Bronchial epithelial cell (primary cell): ENCODE measurements around the gene ARHGAP31. TPM values are rescaled to one million over a fixed set of nuclear protein-coding genes. Genes with fewer than 3 reads are reported as not detected.
"Not testable (repeated sequence)": the region's sequence is repeated elsewhere in the genome, so short reads cannot be mapped to it uniquely, and the experiment has no call there.

ENCODE experiments used
- DNase-seq: peaks from one replicate; pipeline ENCODE4 v3.0.0-alpha.2; 2010; ENCODE audit warnings: low read depth
- FAIRE-seq: peaks from 2 replicates; lab custom pipeline; 2011; peaks lifted over from hg19 to GRCh38; lab: Jason Lieb, UNC
- H3K27me3 ChIP-seq: 2 replicates; pipeline ENCODE4 v1.5.1; 2011; ENCODE audit warnings: low read length; ENCODE audit not compliant: control insufficient read depth, insufficient read depth
- H3K36me3 ChIP-seq: 2 replicates; pipeline ENCODE4 v1.5.1; 2011; ENCODE audit warnings: low read length; ENCODE audit not compliant: control insufficient read depth, insufficient read depth
- H3K4me3 ChIP-seq: 2 replicates; pipeline ENCODE4 v1.5.1; 2011; ENCODE audit warnings: mild to moderate bottlenecking, low read depth, low read length, control low read depth
- total RNA-seq: library from RNA; depleted of rRNA; stranded (reverse); fragments of >200 nt; gene quantifications from 2 replicates; pipeline ENCODE4 v1.2.1, GENCODE V29; 2014
- TF ChIP-seq, protein P1 (sequence below): IDR thresholded peaks from 2 replicates; pipeline ENCODE4 v1.5.1; 2011; ENCODE audit warnings: mild to moderate bottlenecking, moderate library complexity, low read length, control low read depth, inconsistent platforms; ENCODE audit not compliant: insufficient read depth, severe bottlenecking

The ARHGAP31 gene
- total RNA-seq, 1 donor from 2014 or later = 0.26 TPM

DNA sequence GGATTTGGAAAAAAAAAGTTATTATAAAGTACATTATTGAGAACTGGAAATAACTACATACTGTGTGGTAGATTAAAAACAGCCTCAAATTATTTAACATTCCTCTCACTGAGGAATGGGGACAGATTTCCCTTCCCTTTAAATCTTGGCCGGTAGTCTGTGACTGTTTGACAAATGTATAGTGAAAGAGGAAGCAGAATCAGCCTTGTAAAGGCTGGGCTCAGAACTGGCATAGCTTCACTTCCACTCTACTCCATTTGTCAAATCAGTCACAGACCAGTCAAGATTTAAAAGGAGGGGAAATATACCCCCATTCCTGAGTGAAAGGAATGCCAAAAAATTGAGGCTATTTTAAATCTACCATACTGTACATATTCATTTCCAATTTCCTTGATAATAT lies 35.3 kb upstream of the ARHGAP31 start:
- DNase-seq = no peak
- no peak overlapping the region for H3K4me3 ChIP-seq
- TF ChIP-seq, protein P1, sequence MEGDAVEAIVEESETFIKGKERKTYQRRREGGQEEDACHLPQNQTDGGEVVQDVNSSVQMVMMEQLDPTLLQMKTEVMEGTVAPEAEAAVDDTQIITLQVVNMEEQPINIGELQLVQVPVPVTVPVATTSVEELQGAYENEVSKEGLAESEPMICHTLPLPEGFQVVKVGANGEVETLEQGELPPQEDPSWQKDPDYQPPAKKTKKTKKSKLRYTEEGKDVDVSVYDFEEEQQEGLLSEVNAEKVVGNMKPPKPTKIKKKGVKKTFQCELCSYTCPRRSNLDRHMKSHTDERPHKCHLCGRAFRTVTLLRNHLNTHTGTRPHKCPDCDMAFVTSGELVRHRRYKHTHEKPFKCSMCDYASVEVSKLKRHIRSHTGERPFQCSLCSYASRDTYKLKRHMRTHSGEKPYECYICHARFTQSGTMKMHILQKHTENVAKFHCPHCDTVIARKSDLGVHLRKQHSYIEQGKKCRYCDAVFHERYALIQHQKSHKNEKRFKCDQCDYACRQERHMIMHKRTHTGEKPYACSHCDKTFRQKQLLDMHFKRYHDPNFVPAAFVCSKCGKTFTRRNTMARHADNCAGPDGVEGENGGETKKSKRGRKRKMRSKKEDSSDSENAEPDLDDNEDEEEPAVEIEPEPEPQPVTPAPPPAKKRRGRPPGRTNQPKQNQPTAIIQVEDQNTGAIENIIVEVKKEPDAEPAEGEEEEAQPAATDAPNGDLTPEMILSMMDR = no peak
- no peaks in the 10 kb centered on the region for H3K27me3 ChIP-seq
- no peaks in the 10 kb centered on the region for H3K36me3 ChIP-seq
- no peak for FAIRE-seq

DNA sequence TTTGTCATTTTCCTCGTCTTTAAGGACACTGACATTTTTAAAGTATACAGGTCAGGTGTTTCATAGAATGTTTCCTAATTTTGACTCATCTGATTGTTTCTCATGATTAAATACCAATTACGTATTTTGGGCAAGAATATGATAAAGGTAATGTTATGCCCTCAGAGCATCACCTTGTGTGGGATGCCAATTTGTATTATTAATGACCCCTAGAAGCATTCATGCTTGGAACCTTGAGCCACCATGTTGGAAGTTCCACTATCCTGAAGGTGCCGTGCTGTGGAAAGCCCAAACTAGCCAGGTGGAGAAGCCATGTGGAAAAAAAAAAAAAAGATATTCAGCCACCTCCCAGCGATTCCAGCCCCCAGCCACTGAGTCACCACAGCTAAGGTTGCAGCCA lies 34.4 kb upstream of the ARHGAP31 start:
- H3K4me3 ChIP-seq = no peak overlapping the region
- no peak for FAIRE-seq
- TF ChIP-seq, protein P1 = no peak
- H3K36me3 ChIP-seq = no peaks in the 10 kb centered on the region
- no peak for DNase-seq
- H3K27me3 ChIP-seq = no peaks in the 10 kb centered on the region

DNA sequence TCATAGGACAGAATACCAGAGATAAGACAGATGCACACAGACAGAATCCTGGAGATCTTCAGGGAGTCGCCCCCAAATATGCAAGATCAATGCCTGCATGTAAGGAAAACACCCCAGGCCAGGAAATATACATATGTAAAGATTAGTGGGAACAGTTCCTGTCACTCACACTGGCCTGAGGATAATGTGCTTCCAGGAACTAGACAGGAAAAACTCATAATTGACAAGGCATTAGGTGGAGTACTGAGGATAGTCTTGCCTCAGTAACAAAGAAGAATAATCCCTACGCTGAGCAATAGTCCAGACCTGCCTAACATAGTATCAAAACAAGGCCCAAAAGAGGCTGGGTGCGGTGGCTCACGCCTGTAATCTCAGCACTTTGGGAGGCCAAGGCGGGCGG lies 33.1 kb upstream of the ARHGAP31 start:
- no peak overlapping the region for H3K4me3 ChIP-seq
- no peaks in the 10 kb centered on the region for H3K36me3 ChIP-seq
- DNase-seq (no peak), FAIRE-seq (no peak)
- H3K27me3 ChIP-seq = no peaks in the 10 kb centered on the region
- TF ChIP-seq, protein P1 = no peak

DNA sequence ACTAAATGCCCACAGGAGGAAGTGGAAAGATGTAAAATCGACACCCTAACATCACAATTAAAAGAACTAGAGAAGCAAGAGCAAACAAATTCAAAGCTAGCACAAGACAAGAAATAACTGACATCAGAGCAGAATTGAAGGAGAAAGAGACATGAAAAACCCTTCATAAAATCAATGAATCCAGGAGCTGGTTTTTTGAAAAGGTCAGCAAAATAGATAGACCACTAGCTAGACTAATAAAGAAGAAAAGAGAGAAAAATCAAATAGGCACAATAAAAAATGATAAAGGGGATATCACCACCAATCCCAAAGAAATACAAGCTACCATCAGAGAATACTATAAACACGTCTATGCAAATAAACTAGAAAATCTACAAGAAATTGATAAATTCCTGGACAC lies 24.0 kb upstream of the ARHGAP31 start:
- not testable (repeated sequence) for H3K27me3 ChIP-seq, DNase-seq, H3K36me3 ChIP-seq, H3K4me3 ChIP-seq, FAIRE-seq

DNA sequence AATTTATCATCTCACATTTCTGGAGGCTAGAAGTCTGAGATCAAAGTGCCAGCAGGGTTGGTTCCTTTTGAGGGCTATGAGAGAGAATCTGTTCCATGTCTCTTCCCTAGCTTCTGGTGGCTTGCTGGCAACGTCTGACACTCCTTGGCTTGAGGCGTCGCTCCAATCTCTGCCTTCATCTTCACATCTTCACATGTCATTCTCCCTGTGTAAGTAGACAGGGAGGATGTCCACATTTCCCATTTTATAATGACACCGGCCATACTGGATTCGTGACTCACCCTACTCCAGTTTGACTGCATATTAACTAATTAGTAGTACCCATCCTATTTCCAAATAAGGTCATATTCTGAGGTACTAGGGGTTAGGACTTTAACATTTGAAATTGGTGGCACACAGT lies 17.5 kb upstream of the ARHGAP31 start:
- FAIRE-seq = no peak
- no peaks in the 10 kb centered on the region for H3K36me3 ChIP-seq
- DNase-seq = no peak
- no peak overlapping the region for H3K4me3 ChIP-seq
- TF ChIP-seq, protein P1 = no peak
- H3K27me3 ChIP-seq = no peaks in the 10 kb centered on the region

DNA sequence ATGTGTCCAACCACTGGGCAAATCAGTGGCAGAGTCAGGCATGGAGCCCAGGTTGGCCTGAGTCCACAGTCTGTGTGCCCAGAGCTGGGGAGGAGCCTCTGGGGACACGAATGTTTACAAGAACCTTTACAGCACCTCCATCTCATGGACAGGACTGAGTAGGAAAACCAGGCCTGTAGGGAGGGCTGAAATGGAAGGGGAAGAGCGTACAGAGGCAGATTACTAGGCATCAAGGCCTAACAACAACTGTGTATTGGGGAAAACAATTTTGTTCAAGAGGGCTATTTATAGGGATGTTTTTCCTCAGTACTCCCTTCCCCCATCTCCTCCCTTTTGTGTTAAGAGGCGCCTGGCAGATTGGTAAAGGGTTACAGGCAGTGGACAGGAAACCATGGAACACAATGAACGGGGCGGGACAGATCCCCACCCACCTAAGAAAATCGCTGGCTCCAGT lies 15.1 kb upstream of the ARHGAP31 start:
- FAIRE-seq (no peak), DNase-seq (no peak)
- TF ChIP-seq, protein P1 = no peak
- H3K4me3 ChIP-seq = no peak overlapping the region
- H3K27me3 ChIP-seq = no peaks in the 10 kb centered on the region
- no peaks in the 10 kb centered on the region for H3K36me3 ChIP-seq
